ENCODE data around the gene KRTAP10-10.
"Not testable (repeated sequence)": the region's sequence is repeated elsewhere in the genome, so short reads cannot be mapped to it uniquely, and the experiment has no call there.

Gene KRTAP10-10

DNA sequence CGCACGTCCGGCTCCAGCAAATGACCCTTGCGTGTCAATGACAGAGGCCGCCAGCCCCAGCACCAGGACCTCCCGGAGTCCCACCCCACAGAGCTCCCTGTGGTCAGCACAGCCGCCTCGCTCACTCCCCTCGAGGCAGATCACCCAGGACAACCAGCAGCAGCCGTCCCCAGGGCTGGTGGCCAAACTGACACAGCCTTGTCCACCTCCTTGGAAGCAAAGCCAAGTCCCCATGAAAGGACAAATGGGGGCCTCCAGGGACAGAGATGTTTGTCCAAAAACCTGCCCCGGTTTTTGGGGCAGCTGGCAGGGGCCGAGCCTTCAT, 2.1 kb downstream of the KRTAP10-10 start:
- no peaks in the 10 kb centered on the region for H3K4me1 ChIP-seq (ENCODE audit: insufficient read depth, poor library complexity, severe bottlenecking)
- TF ChIP-seq, protein P1, sequence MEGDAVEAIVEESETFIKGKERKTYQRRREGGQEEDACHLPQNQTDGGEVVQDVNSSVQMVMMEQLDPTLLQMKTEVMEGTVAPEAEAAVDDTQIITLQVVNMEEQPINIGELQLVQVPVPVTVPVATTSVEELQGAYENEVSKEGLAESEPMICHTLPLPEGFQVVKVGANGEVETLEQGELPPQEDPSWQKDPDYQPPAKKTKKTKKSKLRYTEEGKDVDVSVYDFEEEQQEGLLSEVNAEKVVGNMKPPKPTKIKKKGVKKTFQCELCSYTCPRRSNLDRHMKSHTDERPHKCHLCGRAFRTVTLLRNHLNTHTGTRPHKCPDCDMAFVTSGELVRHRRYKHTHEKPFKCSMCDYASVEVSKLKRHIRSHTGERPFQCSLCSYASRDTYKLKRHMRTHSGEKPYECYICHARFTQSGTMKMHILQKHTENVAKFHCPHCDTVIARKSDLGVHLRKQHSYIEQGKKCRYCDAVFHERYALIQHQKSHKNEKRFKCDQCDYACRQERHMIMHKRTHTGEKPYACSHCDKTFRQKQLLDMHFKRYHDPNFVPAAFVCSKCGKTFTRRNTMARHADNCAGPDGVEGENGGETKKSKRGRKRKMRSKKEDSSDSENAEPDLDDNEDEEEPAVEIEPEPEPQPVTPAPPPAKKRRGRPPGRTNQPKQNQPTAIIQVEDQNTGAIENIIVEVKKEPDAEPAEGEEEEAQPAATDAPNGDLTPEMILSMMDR (IDR thresholded peaks at IDR 0.05; ENCODE audit: poor library complexity, severe bottlenecking): no peak
- no peak overlapping the region for H3K27ac ChIP-seq (ENCODE audit: poor library complexity, severe bottlenecking)
- ATAC-seq (ENCODE audit: low read depth): no peak
- no peaks in the 10 kb centered on the region for H3K9me3 ChIP-seq (ENCODE audit: severe bottlenecking)
- H3K36me3 ChIP-seq (ENCODE audit: low read depth): no peaks in the 10 kb centered on the region
- DNase-seq (ENCODE audit: low spot score): no peak
- H3K27me3 ChIP-seq (ENCODE audit: insufficient read depth, poor library complexity, severe bottlenecking): no peaks in the 10 kb centered on the region
- no peak overlapping the region for H3K4me3 ChIP-seq (ENCODE audit: severe bottlenecking)

DNA sequence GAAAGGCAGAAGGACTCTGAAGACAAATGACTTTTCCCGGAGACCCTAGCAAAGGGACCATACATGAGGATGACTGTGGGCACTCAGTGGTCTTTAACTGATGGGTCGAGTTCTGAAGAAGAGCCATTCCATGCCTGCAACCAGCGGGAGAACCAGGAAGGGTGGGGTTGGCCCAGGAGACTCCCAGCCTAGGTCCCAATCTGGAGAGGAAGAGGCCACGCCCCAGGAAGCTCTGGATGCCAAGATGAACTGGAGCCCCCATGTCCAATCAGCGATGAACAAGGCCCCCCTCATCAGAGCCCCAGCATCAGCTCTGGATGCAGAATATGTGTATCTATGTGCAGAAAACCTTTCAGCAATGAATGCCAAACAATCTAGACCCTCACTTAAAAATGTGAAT, 3.6 kb downstream of the KRTAP10-10 start:
- no peaks in the 10 kb centered on the region for H3K4me1 ChIP-seq (ENCODE audit: insufficient read depth, poor library complexity, severe bottlenecking)
- no peaks in the 10 kb centered on the region for H3K27me3 ChIP-seq (ENCODE audit: insufficient read depth, poor library complexity, severe bottlenecking)
- no peak for DNase-seq (ENCODE audit: low spot score)
- TF ChIP-seq, protein P1 (IDR thresholded peaks at IDR 0.05; ENCODE audit: poor library complexity, severe bottlenecking): no peak
- no peak overlapping the region for H3K27ac ChIP-seq (ENCODE audit: poor library complexity, severe bottlenecking)
- no peak for ATAC-seq (ENCODE audit: low read depth)
- no peaks in the 10 kb centered on the region for H3K36me3 ChIP-seq (ENCODE audit: low read depth)
- H3K9me3 ChIP-seq (ENCODE audit: severe bottlenecking): no peaks in the 10 kb centered on the region
- H3K4me3 ChIP-seq (ENCODE audit: severe bottlenecking): no peak overlapping the region

DNA sequence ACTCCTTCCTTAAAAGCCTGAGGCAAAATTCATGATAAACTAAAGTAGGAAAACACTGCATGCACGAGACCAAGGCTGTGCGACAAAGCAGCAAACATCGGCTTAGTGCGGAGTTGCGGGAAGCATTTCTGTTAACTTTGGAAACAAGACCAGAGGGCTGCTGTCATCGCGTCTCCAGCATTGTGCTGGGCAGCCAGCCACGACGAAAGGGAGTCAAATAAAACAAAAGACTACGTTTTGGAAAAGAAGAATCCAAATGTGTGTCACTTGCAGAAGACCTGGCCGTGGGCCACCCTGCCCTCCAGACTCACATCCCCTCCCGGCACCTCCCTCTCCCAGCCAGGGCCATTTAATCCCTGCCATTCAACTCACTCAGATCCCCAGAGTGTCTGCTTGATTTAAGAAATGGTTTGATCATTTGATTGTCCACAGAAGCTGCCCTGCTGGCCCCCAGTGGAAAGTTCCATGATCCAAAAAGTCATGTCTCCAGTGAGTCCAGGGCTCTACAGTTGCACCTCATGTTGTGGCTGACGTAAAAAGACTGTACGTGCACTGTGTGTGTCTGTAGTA, 6.7 kb downstream of the KRTAP10-10 start:
- ATAC-seq (ENCODE audit: low read depth): no peak
- Histone ChIP-seq H3K27ac (ENCODE audit: poor library complexity, severe bottlenecking) (no peak overlapping the region), H3K4me1 (ENCODE audit: insufficient read depth, poor library complexity, severe bottlenecking) (no peaks in the 10 kb centered on the region), H3K9me3 (ENCODE audit: severe bottlenecking) (no peaks in the 10 kb centered on the region), H3K36me3 (ENCODE audit: low read depth) (no peaks in the 10 kb centered on the region), H3K27me3 (ENCODE audit: insufficient read depth, poor library complexity, severe bottlenecking) (no peaks in the 10 kb centered on the region), H3K4me3 (ENCODE audit: severe bottlenecking) (no peak overlapping the region)
- TF ChIP-seq, protein P1 (IDR thresholded peaks at IDR 0.05; ENCODE audit: poor library complexity, severe bottlenecking): no peak
- no peak for DNase-seq (ENCODE audit: low spot score)

DNA sequence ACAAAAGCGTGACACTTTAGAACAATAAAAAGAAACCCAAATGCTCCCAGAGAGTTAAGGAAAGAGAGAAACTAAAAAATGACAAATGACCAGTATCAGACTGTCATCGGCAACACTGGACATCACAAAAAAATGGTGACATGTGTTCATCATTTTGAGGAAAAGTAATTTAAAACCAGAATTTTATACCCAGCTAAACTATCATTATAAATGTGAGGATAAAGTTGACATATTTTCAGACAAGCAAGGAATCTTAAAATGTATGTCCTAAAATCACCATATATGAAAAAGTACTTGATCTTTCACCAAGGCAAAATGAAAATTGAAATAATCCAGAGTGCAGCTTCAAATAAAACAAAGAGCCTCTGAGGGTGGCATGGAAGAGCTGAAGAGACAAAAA, 7.7 kb downstream of the KRTAP10-10 start:
- Histone ChIP-seq H3K4me1 (ENCODE audit: insufficient read depth, poor library complexity, severe bottlenecking) (no peaks in the 10 kb centered on the region), H3K27ac (ENCODE audit: poor library complexity, severe bottlenecking) (no peak overlapping the region), H3K27me3 (ENCODE audit: insufficient read depth, poor library complexity, severe bottlenecking) (no peaks in the 10 kb centered on the region), H3K9me3 (ENCODE audit: severe bottlenecking) (no peaks in the 10 kb centered on the region), H3K36me3 (ENCODE audit: low read depth) (no peaks in the 10 kb centered on the region), H3K4me3 (ENCODE audit: severe bottlenecking) (no peak overlapping the region)
- TF ChIP-seq, protein P1 (IDR thresholded peaks at IDR 0.05; ENCODE audit: poor library complexity, severe bottlenecking): no peak
- ATAC-seq (ENCODE audit: low read depth) (no peak), DNase-seq (ENCODE audit: low spot score) (no peak)

DNA sequence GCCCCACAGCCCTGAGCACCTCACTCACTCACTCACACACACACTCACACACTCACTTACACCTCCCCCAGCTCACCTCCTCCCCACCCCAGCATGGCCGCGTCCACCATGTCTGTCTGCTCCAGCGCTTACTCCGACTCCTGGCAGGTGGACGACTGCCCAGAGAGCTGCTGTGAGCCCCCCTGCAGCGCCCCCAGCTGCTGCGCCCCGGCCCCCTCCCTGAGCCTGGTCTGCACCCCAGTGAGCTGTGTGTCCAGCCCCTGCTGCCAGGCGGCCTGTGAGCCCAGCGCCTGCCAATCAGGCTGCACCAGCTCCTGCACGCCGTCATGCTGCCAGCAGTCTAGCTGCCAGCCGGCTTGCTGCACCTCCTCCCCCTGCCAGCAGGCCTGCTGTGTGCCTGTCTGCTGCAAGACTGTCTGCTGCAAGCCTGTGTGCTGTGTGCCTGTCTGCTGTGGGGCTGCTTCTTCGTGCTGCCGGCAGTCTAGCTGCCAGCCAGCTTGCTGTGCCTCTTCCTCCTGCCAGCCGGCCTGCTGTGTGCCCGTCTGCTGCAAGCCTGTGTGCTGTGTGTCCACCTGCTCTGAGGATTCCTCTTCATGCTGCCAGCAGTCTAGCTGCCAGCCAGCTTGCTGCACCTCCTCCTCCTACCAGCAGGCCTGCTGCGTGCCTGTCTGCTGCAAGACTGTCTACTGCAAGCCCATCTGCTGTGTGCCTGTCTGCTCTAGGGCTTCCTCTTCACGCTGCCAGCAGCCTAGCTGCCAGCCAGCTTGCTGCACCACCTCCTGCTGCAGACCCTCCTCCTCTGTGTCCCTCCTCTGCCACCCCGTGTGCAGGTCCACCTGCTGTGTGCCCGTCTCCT, 9.4 kb downstream of the KRTAP10-10 start, which contains the start of gene KRTAP10-11:
Gene KRTAP10-11, plus strand, starts transcription at position 49 of the 856 bp plus-strand sequence. Its CDS starts 45 bp downstream, at position 94.
- ATAC-seq (ENCODE audit: low read depth); H3K4me3 ChIP-seq (ENCODE audit: severe bottlenecking); H3K36me3 ChIP-seq (ENCODE audit: low read depth); H3K4me1 ChIP-seq (ENCODE audit: insufficient read depth, poor library complexity, severe bottlenecking); DNase-seq (ENCODE audit: low spot score); H3K9me3 ChIP-seq (ENCODE audit: severe bottlenecking); H3K27ac ChIP-seq (ENCODE audit: poor library complexity, severe bottlenecking); H3K27me3 ChIP-seq (ENCODE audit: insufficient read depth, poor library complexity, severe bottlenecking): not testable (repeated sequence)

Measured in RWPE2 (cell line).